ENCODE data around the gene TXNRD1.

TXNRD1 gene

GRCh38 chr12:104337030-104337558, 121.5 kb downstream of the TXNRD1 start:
- no peak for DNase-seq (ENCODE audit: low spot score in 2 of 2)
- H3K27me3 Mint-ChIP-seq = no peaks in the 10 kb centered on the region
- H3K4me1 Mint-ChIP-seq = no peaks in the 10 kb centered on the region
- H3K27ac Mint-ChIP-seq (ENCODE audit: low read depth) = no peak overlapping the region
- no peak for ATAC-seq (replicated peaks; ENCODE audit: extremely low read depth, poor library complexity, severe bottlenecking)
- no peaks in the 10 kb centered on the region for H3K9me3 Mint-ChIP-seq
- peaks cover 42% of the 10 kb centered on the region for H3K36me3 Mint-ChIP-seq (ENCODE audit: insufficient read depth)
- H3K4me3 Mint-ChIP-seq = no peak overlapping the region

DNA sequence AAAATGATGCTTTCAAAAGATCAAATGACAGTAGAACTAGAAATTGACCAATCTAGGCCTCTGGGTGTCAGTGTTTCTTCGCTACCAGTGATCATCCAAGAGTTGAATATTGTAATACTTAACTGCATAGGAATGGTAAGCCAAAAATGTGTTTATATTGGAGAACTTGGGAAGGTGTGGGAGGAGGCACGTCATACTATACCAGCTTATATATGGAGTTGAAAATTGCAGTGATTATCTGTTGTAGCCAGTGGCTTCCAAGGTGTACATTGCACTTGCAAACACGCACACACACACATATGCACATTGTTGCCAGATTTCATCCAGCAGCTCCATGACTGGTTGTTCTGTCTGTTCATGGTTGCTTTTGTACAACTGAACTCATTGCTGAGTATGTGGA, 124.1 kb downstream of the TXNRD1 start:
- H3K4me1 Mint-ChIP-seq = no peaks in the 10 kb centered on the region
- DNase-seq (ENCODE audit: low spot score in 2 of 2) (no peak), ATAC-seq (replicated peaks; ENCODE audit: extremely low read depth, poor library complexity, severe bottlenecking) (no peak)
- H3K4me3 Mint-ChIP-seq = no peak overlapping the region
- H3K36me3 Mint-ChIP-seq (ENCODE audit: insufficient read depth) = peaks cover 37% of the 10 kb centered on the region
- H3K27me3 Mint-ChIP-seq = no peaks in the 10 kb centered on the region
- H3K27ac Mint-ChIP-seq (ENCODE audit: low read depth) = no peak overlapping the region
- no peaks in the 10 kb centered on the region for H3K9me3 Mint-ChIP-seq

GRCh38 chr12:104340177-104340576, 124.6 kb downstream of the TXNRD1 start:
- Mint-ChIP-seq H3K4me3 (no peak overlapping the region), H3K9me3 (no peaks in the 10 kb centered on the region), H3K4me1 (no peaks in the 10 kb centered on the region), H3K27me3 (no peaks in the 10 kb centered on the region), H3K27ac (ENCODE audit: low read depth) (no peak overlapping the region), H3K36me3 (ENCODE audit: insufficient read depth) (peaks cover 32% of the 10 kb centered on the region)
- DNase-seq (ENCODE audit: low spot score in 2 of 2) (no peak), ATAC-seq (replicated peaks; ENCODE audit: extremely low read depth, poor library complexity, severe bottlenecking) (no peak)

DNA sequence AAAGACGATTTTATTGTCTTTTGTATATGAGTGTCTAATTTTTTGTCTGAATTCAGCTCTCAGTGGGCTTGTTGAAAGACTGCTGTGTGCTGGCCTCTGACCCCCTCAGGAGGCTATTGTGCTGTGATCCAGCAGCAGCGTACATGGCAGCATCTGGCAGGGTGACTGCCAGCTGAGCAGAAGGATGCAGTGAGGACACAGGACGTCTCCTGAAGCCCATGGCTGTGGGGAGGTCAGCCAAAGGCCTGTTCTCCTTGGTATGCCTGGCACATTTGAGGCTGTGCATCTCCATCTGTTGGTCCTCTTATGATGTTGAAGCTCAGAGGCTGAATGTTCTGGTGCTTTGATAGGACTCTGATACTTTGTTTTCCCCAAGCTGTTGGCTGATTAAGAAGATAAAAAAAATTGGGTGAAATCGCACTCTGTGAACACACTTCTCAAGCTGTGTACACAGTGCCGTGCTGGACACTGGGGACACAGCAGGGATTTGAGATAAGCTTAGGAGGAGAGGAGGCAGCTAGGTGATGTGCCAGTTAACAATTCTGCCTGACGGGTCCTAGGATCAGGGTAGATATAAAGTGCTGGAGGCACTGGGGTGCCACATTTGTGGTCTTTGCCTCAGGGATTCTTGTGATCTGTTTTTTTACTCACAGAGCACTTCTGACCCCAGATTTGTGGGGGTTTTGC, 125.5 kb downstream of the TXNRD1 start:
- no peak overlapping the region for H3K27ac Mint-ChIP-seq (ENCODE audit: low read depth)

GRCh38 chr12:104342147-104342546, 126.6 kb downstream of the TXNRD1 start:
- no peak overlapping the region for H3K4me3 Mint-ChIP-seq
- no peaks in the 10 kb centered on the region for H3K9me3 Mint-ChIP-seq
- no peak for DNase-seq (ENCODE audit: low spot score in 2 of 2)
- no peaks in the 10 kb centered on the region for H3K27me3 Mint-ChIP-seq
- H3K4me1 Mint-ChIP-seq = no peaks in the 10 kb centered on the region
- ATAC-seq (replicated peaks; ENCODE audit: extremely low read depth, poor library complexity, severe bottlenecking) = no peak
- H3K36me3 Mint-ChIP-seq (ENCODE audit: insufficient read depth) = peaks cover 32% of the 10 kb centered on the region
- no peak overlapping the region for H3K27ac Mint-ChIP-seq (ENCODE audit: low read depth)

More for the DNA sequence above, 125.5 kb downstream of the TXNRD1 start:
- ATAC-seq (replicated peaks; ENCODE audit: extremely low read depth, poor library complexity, severe bottlenecking) (no peak), DNase-seq (ENCODE audit: low spot score in 2 of 2) (no peak)
- Mint-ChIP-seq H3K36me3 (ENCODE audit: insufficient read depth) (peaks cover 35% of the 10 kb centered on the region), H3K27me3 (no peaks in the 10 kb centered on the region), H3K4me1 (no peaks in the 10 kb centered on the region), H3K4me3 (no peak overlapping the region), H3K9me3 (no peaks in the 10 kb centered on the region)

DNA sequence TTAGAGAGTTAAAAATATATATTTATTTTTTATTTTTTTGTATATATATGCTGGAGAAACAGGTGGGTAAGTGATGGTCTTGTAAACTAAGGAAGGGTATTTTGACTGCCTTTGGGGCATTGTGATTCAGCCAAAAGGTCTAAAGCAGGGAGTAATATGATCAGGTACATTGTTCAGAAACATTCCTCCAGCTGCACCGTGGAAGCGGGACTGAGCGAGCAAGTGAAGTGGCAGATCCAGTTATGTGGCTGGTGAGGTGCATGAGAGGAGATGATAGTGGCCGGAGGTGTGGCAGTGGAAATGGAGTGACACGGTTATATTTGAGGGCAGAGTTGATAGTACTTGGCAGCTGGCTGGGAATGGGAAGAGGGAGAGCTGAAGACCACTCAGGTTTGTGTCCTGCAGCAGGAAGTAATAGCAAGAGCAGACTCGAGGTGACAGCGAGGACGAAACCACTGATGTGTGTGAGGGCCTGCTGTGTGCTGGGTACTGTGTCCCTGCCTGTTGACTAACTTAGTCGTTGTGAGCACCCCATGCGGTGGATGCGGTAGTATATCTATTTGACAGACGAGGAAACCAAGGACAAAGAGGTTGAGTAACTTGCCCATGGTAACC, 127.2 kb downstream of the TXNRD1 start:
- Mint-ChIP-seq H3K4me3 (no peak overlapping the region), H3K4me1 (no peaks in the 10 kb centered on the region), H3K27ac (ENCODE audit: low read depth) (peak overlapping the region; percentile 9), H3K36me3 (ENCODE audit: insufficient read depth) (peaks cover 34% of the 10 kb centered on the region), H3K27me3 (no peaks in the 10 kb centered on the region), H3K9me3 (no peaks in the 10 kb centered on the region)
- ATAC-seq (replicated peaks; ENCODE audit: extremely low read depth, poor library complexity, severe bottlenecking) (no peak), DNase-seq (ENCODE audit: low spot score in 2 of 2) (no peak)

- ATAC-seq (replicated peaks; ENCODE audit: extremely low read depth, poor library complexity, severe bottlenecking) = no peak
- Mint-ChIP-seq H3K36me3 (ENCODE audit: insufficient read depth) (peaks cover 33% of the 10 kb centered on the region), H3K4me1 (no peaks in the 10 kb centered on the region), H3K9me3 (no peaks in the 10 kb centered on the region), H3K4me3 (no peak overlapping the region), H3K27ac (ENCODE audit: low read depth) (no peak overlapping the region), H3K27me3 (no peaks in the 10 kb centered on the region)
- no peak for DNase-seq (ENCODE audit: low spot score in 2 of 2)
Measured at GRCh38 chr12:104344682-104345081, 129.1 kb downstream of the TXNRD1 start.

DNA sequence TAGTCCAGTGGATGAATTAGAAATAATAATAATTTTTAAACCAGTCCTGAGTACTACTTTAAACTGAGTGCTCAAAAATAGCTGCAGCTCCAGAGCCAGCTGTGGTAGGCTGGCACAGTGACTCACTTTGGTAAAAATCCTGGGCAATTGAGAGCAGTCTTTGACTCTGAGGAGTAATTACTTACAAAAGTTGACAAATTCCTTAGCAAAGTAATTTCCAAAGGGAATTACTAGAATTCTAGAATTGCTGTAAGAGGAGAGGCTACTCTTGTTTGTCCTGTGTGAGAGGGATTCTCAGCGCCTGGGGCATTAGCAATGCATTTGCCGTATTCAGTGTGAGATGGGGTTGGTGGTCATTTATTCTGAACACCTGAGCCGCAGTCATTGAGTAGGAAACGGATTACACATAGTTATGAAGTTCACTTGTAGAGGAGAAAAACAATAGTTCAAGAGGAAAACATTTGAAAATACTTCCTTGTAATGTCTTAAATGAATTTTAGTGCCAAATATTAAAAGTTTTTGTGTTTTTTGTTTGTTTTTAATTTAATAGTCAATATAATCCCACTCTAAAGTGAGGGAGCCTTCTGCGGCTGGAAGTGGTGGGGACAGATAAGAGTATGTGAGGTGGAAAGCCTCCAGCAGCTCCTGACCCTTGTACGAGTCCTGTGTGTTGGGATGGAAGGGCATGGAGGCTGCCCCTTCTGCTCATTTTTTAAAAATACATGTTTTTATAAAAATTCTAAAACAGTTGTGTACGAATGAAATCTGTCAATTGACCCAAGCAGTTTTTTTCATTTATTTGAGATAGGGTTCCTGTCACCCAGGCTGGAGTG, 129.9 kb downstream of the TXNRD1 start:
- peaks cover 29% of the 10 kb centered on the region for H3K36me3 Mint-ChIP-seq (ENCODE audit: insufficient read depth)
- no peaks in the 10 kb centered on the region for H3K9me3 Mint-ChIP-seq
- H3K4me1 Mint-ChIP-seq = no peaks in the 10 kb centered on the region
- ATAC-seq (replicated peaks; ENCODE audit: extremely low read depth, poor library complexity, severe bottlenecking) = no peak
- no peak for DNase-seq (ENCODE audit: low spot score in 2 of 2)
- H3K4me3 Mint-ChIP-seq = no peak overlapping the region
- H3K27me3 Mint-ChIP-seq = no peaks in the 10 kb centered on the region
- no peak overlapping the region for H3K27ac Mint-ChIP-seq (ENCODE audit: low read depth)

DNA sequence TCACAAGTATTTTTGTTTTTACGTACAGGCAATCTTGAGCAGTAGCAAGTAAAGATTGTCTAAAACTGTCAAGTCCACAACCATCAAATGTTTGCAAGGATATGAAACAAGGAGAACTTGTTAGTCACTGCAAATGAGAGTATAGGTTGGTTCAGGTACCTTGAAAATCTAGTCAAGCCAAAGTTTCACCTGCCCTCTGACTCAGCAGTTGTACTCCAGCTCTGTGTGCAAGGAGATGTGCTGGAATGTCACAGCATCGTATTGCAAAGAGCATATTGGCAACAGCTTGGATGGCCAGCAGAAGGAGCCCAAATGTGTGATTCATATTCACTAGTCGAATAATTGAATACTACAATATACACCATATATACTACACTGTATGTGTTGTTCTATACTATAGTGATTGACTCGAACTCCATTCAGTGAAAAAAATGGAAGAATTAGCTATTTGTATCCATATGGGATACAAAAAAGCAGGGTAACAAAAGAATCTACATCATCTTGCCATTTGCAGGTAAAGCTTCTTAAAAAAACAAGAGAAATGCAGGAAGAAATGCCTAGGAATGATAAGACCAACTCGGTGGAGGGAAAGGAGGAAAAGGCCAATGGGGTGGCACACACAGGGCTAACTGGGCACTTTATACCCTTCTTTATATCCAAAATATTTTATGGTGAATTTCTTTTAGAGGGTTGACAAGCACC, 131.9 kb downstream of the TXNRD1 start:
- ATAC-seq (replicated peaks; ENCODE audit: extremely low read depth, poor library complexity, severe bottlenecking) = no peak
- no peaks in the 10 kb centered on the region for H3K27me3 Mint-ChIP-seq
- H3K27ac Mint-ChIP-seq (ENCODE audit: low read depth) = no peak overlapping the region
- no peak for DNase-seq (ENCODE audit: low spot score in 2 of 2)
- H3K4me1 Mint-ChIP-seq = no peaks in the 10 kb centered on the region
- no peaks in the 10 kb centered on the region for H3K9me3 Mint-ChIP-seq
- H3K36me3 Mint-ChIP-seq (ENCODE audit: insufficient read depth) = peaks cover 30% of the 10 kb centered on the region
- no peak overlapping the region for H3K4me3 Mint-ChIP-seq

GRCh38 chr12:104348283-104348993, 132.9 kb downstream of the TXNRD1 start:
- Mint-ChIP-seq H3K9me3 (no peaks in the 10 kb centered on the region), H3K4me1 (no peaks in the 10 kb centered on the region), H3K4me3 (no peak overlapping the region), H3K27ac (ENCODE audit: low read depth) (no peak overlapping the region), H3K27me3 (no peaks in the 10 kb centered on the region), H3K36me3 (ENCODE audit: insufficient read depth) (peaks cover 28% of the 10 kb centered on the region)
- DNase-seq (ENCODE audit: low spot score in 2 of 2) = no peak
- ATAC-seq (replicated peaks; ENCODE audit: extremely low read depth, poor library complexity, severe bottlenecking) = no peak

GRCh38 chr12:104348994-104349494, 133.5 kb downstream of the TXNRD1 start:
- peaks cover 28% of the 10 kb centered on the region for H3K36me3 Mint-ChIP-seq (ENCODE audit: insufficient read depth)
- H3K27ac Mint-ChIP-seq (ENCODE audit: low read depth) = no peak overlapping the region
- H3K9me3 Mint-ChIP-seq = no peaks in the 10 kb centered on the region
- no peaks in the 10 kb centered on the region for H3K27me3 Mint-ChIP-seq
- no peaks in the 10 kb centered on the region for H3K4me1 Mint-ChIP-seq
- ATAC-seq (replicated peaks; ENCODE audit: extremely low read depth, poor library complexity, severe bottlenecking) = no peak
- H3K4me3 Mint-ChIP-seq = no peak overlapping the region
- DNase-seq (ENCODE audit: low spot score in 2 of 2) = no peak

Data from central memory CD8-positive, alpha-beta T cell (primary cell).